Kidney (tissue), 14 donors: ENCODE results near the gene ZFPL1. TPM values are rescaled to one million over a fixed set of nuclear protein-coding genes. Genes with fewer than 3 reads are reported as not detected.

Experiments
- DNase-seq, 5 donors: peaks; one replicate each; pipeline ENCODE4 v3.0.0-alpha.2; 2013 to 2020
- FAIRE-seq: peaks from 2 replicates; lab custom pipeline; 2012; peaks lifted over from hg19 to GRCh38; lab: Jason Lieb, UNC
- H3K27ac ChIP-seq, 2 donors: one replicate each; pipeline ENCODE4 v1.7.0; 2013; ENCODE audit warnings: low read depth in 2 of 2, low read length in 2 of 2, inconsistent platforms in 1 of 2
- H3K27me3 ChIP-seq: one replicate; pipeline ENCODE4 v1.7.1; 2013; ENCODE audit warnings: low read length, inconsistent platforms; ENCODE audit not compliant: control insufficient read depth, insufficient read depth
- H3K36me3 ChIP-seq, 3 donors: one replicate each; pipeline versions ENCODE4 v1.7.0 to v1.7.1; 2013; ENCODE audit warnings: low read length in 3 of 3, control low read depth in 1 of 3, inconsistent platforms in 1 of 3; ENCODE audit not compliant: insufficient read depth in 3 of 3, control insufficient read depth in 2 of 3
- H3K4me1 ChIP-seq, 3 donors: one replicate each; pipeline versions ENCODE4 v1.7.0 to v1.7.1; 2013; ENCODE audit warnings: low read length in 3 of 3, inconsistent platforms in 1 of 3, low read depth in 1 of 3; ENCODE audit not compliant: control insufficient read depth in 2 of 3, insufficient read depth in 2 of 3
- H3K4me3 ChIP-seq, 3 donors: one replicate each; pipeline versions ENCODE4 v1.7.0 to v1.8.1; 2013; ENCODE audit warnings: low read length in 3 of 3, control low read depth in 1 of 3, inconsistent platforms in 1 of 3
- H3K9ac ChIP-seq, 3 donors: one replicate each; pipeline versions ENCODE4 v1.7.0 to v1.7.1; 2013; ENCODE audit warnings: low read length in 3 of 3, control low read depth in 1 of 3, inconsistent platforms in 1 of 3
- H3K9me3 ChIP-seq, 3 donors: one replicate each; pipeline versions ENCODE4 v1.7.0 to v1.7.1; 2013; ENCODE audit warnings: low read length in 3 of 3, control low read depth in 1 of 3, inconsistent platforms in 1 of 3; ENCODE audit not compliant: control insufficient read depth in 2 of 3, insufficient read depth in 1 of 3
- intact Hi-C: fragments of 100-400 bp; cut with DNase I; formaldehyde crosslinking; loops from one replicate; pipeline ENCODE4 v1.11.1; 2022
- polyA plus RNA-seq: library from polyadenylated mRNA; stranded (reverse); fragments of 350-450 nt; fragmentation: Illumina TruSeq; extraction: RNeasy Lipid Tissue Mini Kit (QIAGEN cat#74804); gene quantifications from one replicate; pipeline ENCODE4 v1.2.3, GENCODE V29; 2014; ENCODE audit warnings: low read depth, low replicate concordance; ENCODE audit not compliant: insufficient read depth
- total RNA-seq: library from RNA; stranded (reverse); fragmentation: NEBNext Ultra II Directional; extraction: Animal tissue kit (Norgen Biotek cat#: 25700); gene quantifications from one replicate; pipeline ENCODE4 v1.2.1, GENCODE V29; 2021
- TF ChIP-seq, protein P1 (sequence below): IDR thresholded peaks from 3 replicates; pipeline ENCODE4 v1.5.1; 2012; ENCODE audit warnings: mild to moderate bottlenecking, moderate library complexity, borderline replicate concordance; ENCODE audit not compliant: insufficient read depth; ENCODE audit errors: extremely low read depth
- donor health status: control.
- donor health status: control.
- donor health status: control.
- donor health status: control.
- donor health status: control.
- donor health status: DM: yes; HTN: yes; CAD: no.
- donor health status: Normal renal cell carcinoma (clear cell type).

ZFPL1 gene
- total and polyA plus RNA-seq, 2 donors from 2014 or later = 31.4 to 43.1 TPM

DNA sequence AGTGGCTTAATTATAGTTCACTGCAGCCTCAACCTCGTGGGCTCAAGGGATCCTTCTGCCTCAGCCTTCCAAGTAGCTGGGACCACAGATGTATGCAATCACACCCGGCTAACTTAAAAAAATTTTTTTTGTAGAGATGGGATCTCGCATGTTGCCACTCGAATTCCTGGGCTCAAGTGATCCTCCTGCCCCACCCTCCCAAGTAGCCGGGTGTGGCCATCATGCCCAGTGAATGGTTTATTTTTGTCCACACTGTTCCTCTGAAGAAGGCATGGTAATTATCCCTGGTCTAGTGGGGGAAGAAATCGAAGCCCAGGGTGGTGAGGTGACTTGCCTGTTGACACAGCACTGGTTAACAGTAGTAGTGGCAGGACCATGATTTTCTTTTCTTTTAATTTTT, 41.1 kb upstream of the ZFPL1 start:
- FAIRE-seq (no peak), DNase-seq (no peak)
- Histone ChIP-seq H3K9me3 (no peaks in the 10 kb centered on the region), H3K27ac (no peak overlapping the region), H3K4me1 (peaks cover 0 to 7% (median 0%) of the 10 kb centered on the region in 3 donors), H3K27me3 (no peaks in the 10 kb centered on the region), H3K9ac (no peak overlapping the region), H3K4me3 (no peak overlapping the region), H3K36me3 (peaks cover 0 to 5% (median 0%) of the 10 kb centered on the region in 3 donors)
- TF ChIP-seq, protein P1, sequence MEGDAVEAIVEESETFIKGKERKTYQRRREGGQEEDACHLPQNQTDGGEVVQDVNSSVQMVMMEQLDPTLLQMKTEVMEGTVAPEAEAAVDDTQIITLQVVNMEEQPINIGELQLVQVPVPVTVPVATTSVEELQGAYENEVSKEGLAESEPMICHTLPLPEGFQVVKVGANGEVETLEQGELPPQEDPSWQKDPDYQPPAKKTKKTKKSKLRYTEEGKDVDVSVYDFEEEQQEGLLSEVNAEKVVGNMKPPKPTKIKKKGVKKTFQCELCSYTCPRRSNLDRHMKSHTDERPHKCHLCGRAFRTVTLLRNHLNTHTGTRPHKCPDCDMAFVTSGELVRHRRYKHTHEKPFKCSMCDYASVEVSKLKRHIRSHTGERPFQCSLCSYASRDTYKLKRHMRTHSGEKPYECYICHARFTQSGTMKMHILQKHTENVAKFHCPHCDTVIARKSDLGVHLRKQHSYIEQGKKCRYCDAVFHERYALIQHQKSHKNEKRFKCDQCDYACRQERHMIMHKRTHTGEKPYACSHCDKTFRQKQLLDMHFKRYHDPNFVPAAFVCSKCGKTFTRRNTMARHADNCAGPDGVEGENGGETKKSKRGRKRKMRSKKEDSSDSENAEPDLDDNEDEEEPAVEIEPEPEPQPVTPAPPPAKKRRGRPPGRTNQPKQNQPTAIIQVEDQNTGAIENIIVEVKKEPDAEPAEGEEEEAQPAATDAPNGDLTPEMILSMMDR = no peak
- intact Hi-C loops = no loop called here

DNA sequence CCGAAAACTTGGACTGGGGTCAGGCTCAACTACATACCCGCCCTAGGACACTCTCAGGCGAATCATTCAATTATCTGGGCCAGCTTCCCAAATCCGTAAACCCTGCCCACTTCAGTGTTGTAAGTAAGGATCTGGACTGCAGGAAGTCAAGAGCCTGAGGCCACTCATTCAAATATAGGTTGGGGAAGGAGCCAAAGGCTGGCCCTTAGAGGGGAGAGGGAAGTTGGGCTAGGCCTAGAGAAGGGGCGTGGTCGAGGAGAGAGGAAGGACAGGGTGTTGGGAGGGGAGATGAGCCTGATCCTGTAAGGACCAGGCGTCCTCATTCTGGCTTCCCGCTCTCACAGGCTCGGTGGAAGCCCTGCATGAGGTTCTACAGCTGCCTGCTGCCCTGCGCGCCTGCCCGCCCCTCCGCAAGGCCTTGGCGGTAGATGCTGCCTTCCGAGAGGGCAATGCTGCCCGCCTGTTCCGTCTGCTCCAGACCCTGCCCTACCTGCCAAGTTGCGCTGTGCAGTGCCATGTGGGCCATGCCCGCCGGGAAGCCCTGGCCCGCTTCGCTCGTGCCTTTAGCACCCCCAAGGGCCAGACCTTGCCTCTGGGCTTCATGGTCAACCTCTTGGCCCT, 40.0 kb upstream of the ZFPL1 start:
- Histone ChIP-seq H3K9me3 (no peaks in the 10 kb centered on the region), H3K36me3 (no peaks in the 10 kb centered on the region), H3K27me3 (no peaks in the 10 kb centered on the region), H3K27ac (no peak overlapping the region), H3K4me1 (peaks cover 0 to 7% (median 0%) of the 10 kb centered on the region in 3 donors), H3K4me3 (no peak overlapping the region), H3K9ac (no peak overlapping the region)
- intact Hi-C loops = no loop called here
- FAIRE-seq (no peak), DNase-seq (no peak)
- TF ChIP-seq, protein P1 = no peak

DNA sequence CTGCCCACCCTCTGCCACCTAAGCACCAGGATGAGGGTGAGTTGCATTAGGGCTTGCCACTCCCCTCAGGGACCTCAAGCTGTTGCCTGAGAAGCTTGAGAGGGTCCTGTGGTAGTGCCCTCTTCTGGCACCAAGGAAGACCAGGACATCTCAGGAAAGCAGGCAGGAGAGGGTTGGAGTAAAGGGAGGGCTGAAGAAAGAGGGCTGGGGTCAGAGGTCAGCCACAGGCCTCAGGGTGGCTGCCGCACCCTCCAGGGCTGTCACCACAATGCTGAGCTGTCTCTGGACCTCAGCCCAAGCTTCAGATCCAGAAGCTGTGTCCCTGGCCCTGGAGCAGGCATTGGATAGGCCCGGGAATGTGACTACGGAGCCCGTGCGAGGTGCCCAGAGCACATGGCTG, 39.0 kb upstream of the ZFPL1 start:
- FAIRE-seq (no peak), DNase-seq (no peak)
- Histone ChIP-seq H3K4me1 (peaks cover 0 to 7% (median 0%) of the 10 kb centered on the region in 3 donors), H3K9me3 (no peaks in the 10 kb centered on the region), H3K36me3 (no peaks in the 10 kb centered on the region), H3K27ac (no peak overlapping the region), H3K9ac (no peak overlapping the region), H3K4me3 (no peak overlapping the region), H3K27me3 (no peaks in the 10 kb centered on the region)
- intact Hi-C loops = no loop called here
- TF ChIP-seq, protein P1 = no peak
